Astrocyte (in vitro differentiated cells and primary cell): ENCODE results near the gene ARFGAP2.
A peak's percentile ranks its signal among the peaks of the same experiment; 100 is the strongest.

Experiments used
- EZH2 ChIP-seq: IDR thresholded peaks from 2 replicates; pipeline ENCODE4 v1.6.1; 2012; ENCODE audit warnings: mild to moderate bottlenecking, low read length, inconsistent platforms; ENCODE audit not compliant: insufficient read depth
- TF ChIP-seq, protein P1 (sequence below): IDR thresholded peaks from 2 replicates; pipeline ENCODE4 v1.5.1; 2011; ENCODE audit warnings: low read depth, mild to moderate bottlenecking, inconsistent platforms, low read length, moderate library complexity; ENCODE audit not compliant: insufficient read depth

- TF ChIP-seq EZH2, result no peak
- TF ChIP-seq, protein P1, sequence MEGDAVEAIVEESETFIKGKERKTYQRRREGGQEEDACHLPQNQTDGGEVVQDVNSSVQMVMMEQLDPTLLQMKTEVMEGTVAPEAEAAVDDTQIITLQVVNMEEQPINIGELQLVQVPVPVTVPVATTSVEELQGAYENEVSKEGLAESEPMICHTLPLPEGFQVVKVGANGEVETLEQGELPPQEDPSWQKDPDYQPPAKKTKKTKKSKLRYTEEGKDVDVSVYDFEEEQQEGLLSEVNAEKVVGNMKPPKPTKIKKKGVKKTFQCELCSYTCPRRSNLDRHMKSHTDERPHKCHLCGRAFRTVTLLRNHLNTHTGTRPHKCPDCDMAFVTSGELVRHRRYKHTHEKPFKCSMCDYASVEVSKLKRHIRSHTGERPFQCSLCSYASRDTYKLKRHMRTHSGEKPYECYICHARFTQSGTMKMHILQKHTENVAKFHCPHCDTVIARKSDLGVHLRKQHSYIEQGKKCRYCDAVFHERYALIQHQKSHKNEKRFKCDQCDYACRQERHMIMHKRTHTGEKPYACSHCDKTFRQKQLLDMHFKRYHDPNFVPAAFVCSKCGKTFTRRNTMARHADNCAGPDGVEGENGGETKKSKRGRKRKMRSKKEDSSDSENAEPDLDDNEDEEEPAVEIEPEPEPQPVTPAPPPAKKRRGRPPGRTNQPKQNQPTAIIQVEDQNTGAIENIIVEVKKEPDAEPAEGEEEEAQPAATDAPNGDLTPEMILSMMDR, result peak; percentile 63
Measured at GRCh38 chr11:47177229-47177845, 658 bp upstream of the ARFGAP2 start.
